CD8-positive, alpha-beta memory T cell (primary cell): ENCODE data around the gene DHX9. TPM values are rescaled to one million over a fixed set of nuclear protein-coding genes. Genes with fewer than 3 reads are reported as not detected.

Experiments used
- CTCF ChIA-PET: fragments of 350-600 bp; sonication (Branson Sonifier 250); formaldehyde crosslinking; loops from one replicate; lab custom pipeline; 2021; ENCODE audit warnings: antibody characterized with exemption; lab: Charles Lee
- POLR2A ChIA-PET: fragments of 350-600 bp; sonication (Branson Sonifier 250); formaldehyde crosslinking; loops from one replicate; lab custom pipeline; 2021; ENCODE audit warnings: antibody characterized with exemption; lab: Charles Lee
- DNase-seq, 5 donors: peaks; one replicate each; pipeline versions ENCODE4 v3.0.0 to v3.0.0-alpha.2; 2020 to 2022; ENCODE audit warnings: mixed read lengths in 1 of 5
- H3K27ac ChIP-seq: one replicate; pipeline ENCODE4 v1.7.0; 2013; ENCODE audit warnings: low read depth, mild to moderate bottlenecking, low read length, moderate library complexity
- H3K27me3 ChIP-seq: 2 replicates; pipeline ENCODE4 v1.7.0; 2013; ENCODE audit warnings: low read length, mild to moderate bottlenecking; ENCODE audit not compliant: insufficient read depth, poor library complexity, severe bottlenecking
- H3K36me3 ChIP-seq: 2 replicates; pipeline ENCODE4 v1.7.0; 2013; ENCODE audit warnings: mild to moderate bottlenecking, low read length, moderate library complexity; ENCODE audit not compliant: insufficient read depth
- H3K4me1 ChIP-seq: 2 replicates; pipeline ENCODE4 v1.7.0; 2013; ENCODE audit warnings: mild to moderate bottlenecking, low read length, moderate library complexity; ENCODE audit not compliant: insufficient read depth
- H3K4me3 ChIP-seq: 2 replicates; pipeline ENCODE4 v1.7.0; 2013; ENCODE audit warnings: mild to moderate bottlenecking, low read length
- H3K9me3 ChIP-seq: 2 replicates; pipeline ENCODE4 v1.7.0; 2013; ENCODE audit warnings: mild to moderate bottlenecking, low read length
- H3K27ac Mint-ChIP-seq, 8 donors: one replicate each; pipeline ENCODE4 v1.8.0; 2020 to 2021; ENCODE audit warnings: mixed read lengths in 8 of 8, mild to moderate bottlenecking in 6 of 8, inconsistent platforms in 3 of 8, moderate library complexity in 3 of 8
- H3K27me3 Mint-ChIP-seq, 2 donors: one replicate each; pipeline ENCODE4 v1.8.0; 2020 to 2021; ENCODE audit warnings: mixed read lengths in 2 of 2, mild to moderate bottlenecking in 1 of 2, moderate library complexity in 1 of 2
- H3K36me3 Mint-ChIP-seq, 3 donors: one replicate each; pipeline ENCODE4 v1.8.0; 2020 to 2021; ENCODE audit warnings: mixed read lengths in 3 of 3, inconsistent platforms in 1 of 3, mild to moderate bottlenecking in 1 of 3
- H3K4me1 Mint-ChIP-seq, 3 donors: one replicate each; pipeline ENCODE4 v1.8.0; 2020 to 2021; ENCODE audit warnings: mixed read lengths in 3 of 3, inconsistent platforms in 1 of 3, mild to moderate bottlenecking in 1 of 3
- H3K4me3 Mint-ChIP-seq, 7 donors: one replicate each; pipeline ENCODE4 v1.8.0; 2020 to 2021; ENCODE audit warnings: mixed read lengths in 7 of 7, mild to moderate bottlenecking in 6 of 7, moderate library complexity in 4 of 7, inconsistent platforms in 2 of 7
- H3K9me3 Mint-ChIP-seq, 5 donors: one replicate each; pipeline ENCODE4 v1.8.0; 2020 to 2022; ENCODE audit warnings: mixed read lengths in 5 of 5, mild to moderate bottlenecking in 3 of 5, moderate library complexity in 2 of 5, inconsistent platforms in 1 of 5
- polyA plus RNA-seq: library from polyadenylated mRNA; unstranded; fragments of 300-500 nt; fragmentation: Illumina TruSeq; gene quantifications from one replicate; pipeline ENCODE4 v1.2.3, GENCODE V29; 2021
- total RNA-seq, 2 experiments: library from RNA; stranded (reverse); gene quantifications; one replicate each; pipeline ENCODE4 v1.2.3, GENCODE V29; 2021

Gene DHX9
- total and polyA plus RNA-seq, 3 experiments from 2014 or later, result 115 to 353 (median 342) TPM

DNA sequence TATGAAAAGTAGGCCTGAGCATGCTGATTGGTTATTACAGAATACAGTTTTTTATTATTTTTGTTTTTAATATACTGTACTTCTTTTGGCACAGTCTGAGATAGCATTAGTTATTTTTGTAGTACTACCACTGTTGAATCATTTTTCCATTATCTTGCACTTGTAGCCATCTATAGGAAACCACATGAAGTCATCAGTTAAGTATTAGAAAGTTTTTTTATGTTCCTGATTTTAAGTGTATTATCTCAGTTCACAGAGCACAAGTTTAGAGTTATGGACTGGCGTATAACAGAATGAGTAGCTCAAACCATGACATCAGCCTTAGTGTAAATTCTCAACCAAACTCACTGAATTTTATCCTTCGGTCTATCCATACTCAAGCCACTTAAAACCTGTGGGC lies 22.8 kb downstream of the DHX9 start:
- Histone ChIP-seq H3K9me3 (no peaks in the 10 kb centered on the region), H3K27ac (no peak overlapping the region), H3K27me3 (no peaks in the 10 kb centered on the region), H3K4me1 (no peaks in the 10 kb centered on the region), H3K36me3 (peaks cover 88% of the 10 kb centered on the region), H3K4me3 (no peak overlapping the region)
- peaks cover 16 to 96% (median 33%) of the 10 kb centered on the region in 3 donors for H3K36me3 Mint-ChIP-seq
- no peak for DNase-seq
- H3K4me3 Mint-ChIP-seq, result no peak overlapping the region
- no peaks in the 10 kb centered on the region for H3K27me3 Mint-ChIP-seq
- H3K4me1 Mint-ChIP-seq, result peaks cover 10 to 40% (median 25%) of the 10 kb centered on the region in 3 donors
- POLR2A ChIA-PET, result no interaction called here
- H3K27ac Mint-ChIP-seq, result peak overlapping the region in 2 of 8 donors; percentile 33 to 71
- CTCF ChIA-PET, result interaction anchor here (1.2 kb wide), 1 partner anchor 265 kb away, joined by 3 read pairs; no protein-coding TSS in a partner anchor
- no peaks in the 10 kb centered on the region for H3K9me3 Mint-ChIP-seq

DNA sequence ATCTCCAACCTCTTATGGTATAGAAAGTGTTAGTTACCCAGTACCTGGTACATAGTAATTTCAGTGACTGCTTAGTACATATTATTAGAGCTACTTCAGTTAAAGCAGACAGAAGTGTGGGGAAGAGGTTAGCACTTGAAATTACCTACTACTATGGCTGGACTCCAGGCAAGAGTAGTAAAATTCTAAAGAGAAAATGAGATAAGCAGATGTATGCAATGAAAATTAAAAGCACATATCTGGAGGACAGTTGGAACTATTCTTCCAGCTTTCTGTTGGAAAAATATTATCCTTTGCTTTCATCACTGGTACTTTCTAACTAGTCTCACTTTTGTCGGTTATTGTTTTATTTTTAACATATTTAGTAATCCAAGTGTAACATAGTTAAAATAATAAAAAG lies 23.7 kb downstream of the DHX9 start:
- Mint-ChIP-seq H3K36me3 (peaks cover 14 to 96% (median 34%) of the 10 kb centered on the region in 3 donors), H3K27ac (peak overlapping the region in 3 of 8 donors; percentile 14 to 39 (median 26)), H3K4me1 (peaks cover 10 to 40% (median 25%) of the 10 kb centered on the region in 3 donors), H3K27me3 (no peaks in the 10 kb centered on the region), H3K9me3 (no peaks in the 10 kb centered on the region), H3K4me3 (no peak overlapping the region)
- no peak for DNase-seq
- Histone ChIP-seq H3K9me3 (no peaks in the 10 kb centered on the region), H3K36me3 (peaks cover 82% of the 10 kb centered on the region), H3K27me3 (no peaks in the 10 kb centered on the region), H3K27ac (no peak overlapping the region), H3K4me3 (no peak overlapping the region), H3K4me1 (no peaks in the 10 kb centered on the region)
- ChIA-PET CTCF (interaction anchor here (1.2 kb wide), 1 partner anchor 266 kb away, joined by 3 read pairs; no protein-coding TSS in a partner anchor), POLR2A (no interaction called here)

DNA sequence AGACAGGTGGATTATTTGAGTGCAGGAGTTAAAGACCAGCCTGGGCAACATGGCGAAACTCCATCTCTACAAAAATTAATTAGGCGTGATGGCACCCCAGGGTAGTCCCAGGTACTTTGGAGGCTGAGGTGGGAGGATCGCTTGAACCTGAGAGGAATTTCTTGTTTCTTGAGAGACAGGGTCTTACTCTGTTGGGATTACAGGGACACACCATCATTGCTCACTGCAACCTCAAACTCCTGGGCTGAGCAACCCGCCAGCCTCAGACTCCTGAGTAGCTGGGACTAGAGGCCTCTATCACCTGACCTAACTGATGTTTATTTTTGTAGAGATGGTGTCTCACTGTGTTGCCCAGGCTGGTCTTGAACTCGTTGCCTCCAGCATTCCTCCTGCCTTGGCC lies 24.8 kb downstream of the DHX9 start:
- Histone ChIP-seq H3K9me3 (no peaks in the 10 kb centered on the region), H3K36me3 (peaks cover 74% of the 10 kb centered on the region), H3K4me1 (no peaks in the 10 kb centered on the region), H3K27me3 (no peaks in the 10 kb centered on the region), H3K27ac (no peak overlapping the region), H3K4me3 (no peak overlapping the region)
- no peak for DNase-seq
- ChIA-PET CTCF (no interaction called here), POLR2A (no interaction called here)
- Mint-ChIP-seq H3K4me1 (peaks cover 7 to 36% (median 21%) of the 10 kb centered on the region in 3 donors), H3K27ac (peak overlapping the region in 2 of 8 donors; percentile 14 to 78), H3K27me3 (no peaks in the 10 kb centered on the region), H3K36me3 (peaks cover 7 to 94% (median 29%) of the 10 kb centered on the region in 3 donors), H3K4me3 (no peak overlapping the region), H3K9me3 (no peaks in the 10 kb centered on the region)

DNA sequence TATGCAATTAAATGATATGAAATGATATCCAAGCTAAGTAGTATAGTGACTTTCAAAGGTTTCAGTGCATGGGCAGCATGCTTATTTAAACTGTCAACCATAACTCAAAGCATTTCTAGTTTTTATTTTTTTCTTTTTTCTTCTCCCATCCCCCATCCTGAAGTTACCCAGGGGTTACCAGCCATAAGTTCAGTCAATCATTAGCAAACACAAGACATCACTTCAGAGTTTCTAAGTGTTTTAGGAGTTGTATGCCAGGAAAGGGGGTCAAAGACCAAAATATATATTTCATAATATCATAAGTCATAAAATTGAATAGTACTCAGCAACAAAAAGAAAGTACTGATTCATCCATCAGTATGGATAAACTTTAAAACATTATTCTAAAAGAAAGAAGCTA lies 28.7 kb downstream of the DHX9 start:
- Mint-ChIP-seq H3K4me1 (peaks cover 3 to 27% (median 8%) of the 10 kb centered on the region in 3 donors), H3K36me3 (peaks cover 0 to 91% (median 21%) of the 10 kb centered on the region in 3 donors), H3K27me3 (no peaks in the 10 kb centered on the region), H3K4me3 (no peak overlapping the region), H3K27ac (peak overlapping the region in 1 of 8 donors; percentile 47), H3K9me3 (no peaks in the 10 kb centered on the region)
- ChIA-PET CTCF (no interaction called here), POLR2A (no interaction called here)
- H3K4me1 ChIP-seq, result no peaks in the 10 kb centered on the region
- H3K9me3 ChIP-seq, result no peaks in the 10 kb centered on the region
- no peak for DNase-seq
- H3K27me3 ChIP-seq, result no peaks in the 10 kb centered on the region
- H3K27ac ChIP-seq, result no peak overlapping the region
- H3K36me3 ChIP-seq, result peaks cover 73% of the 10 kb centered on the region
- H3K4me3 ChIP-seq, result no peak overlapping the region

DNA sequence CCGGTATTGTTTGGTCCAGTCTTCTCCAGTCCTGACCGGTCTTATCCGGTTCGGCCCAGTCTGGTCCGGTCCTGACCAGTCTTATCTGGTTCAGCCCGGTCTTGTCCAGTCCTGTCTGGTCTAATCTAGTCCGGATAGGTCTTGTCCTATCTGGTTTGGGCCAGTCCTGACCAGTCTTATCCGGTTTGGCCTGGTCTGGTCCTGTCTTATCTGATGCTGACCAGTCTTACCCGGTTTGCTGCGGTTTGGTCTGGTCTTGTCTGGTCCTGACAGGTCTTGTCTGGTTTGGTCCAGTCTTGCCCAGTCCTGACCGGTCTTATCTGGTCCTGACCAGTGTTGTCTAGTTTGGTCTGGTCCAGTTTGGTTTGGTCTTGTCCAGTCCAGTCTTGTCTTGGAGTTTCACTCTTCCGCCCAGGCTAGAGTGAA lies 30.1 kb downstream of the DHX9 start:
- peak in 1 of 5 donors; percentile 8 for DNase-seq
- Mint-ChIP-seq H3K36me3 (peaks cover 7 to 94% (median 32%) of the 10 kb centered on the region in 3 donors), H3K27me3 (no peaks in the 10 kb centered on the region), H3K27ac (peak overlapping the region in 1 of 8 donors; percentile 17), H3K4me1 (peaks cover 8 to 26% (median 14%) of the 10 kb centered on the region in 3 donors), H3K4me3 (no peak overlapping the region), H3K9me3 (no peaks in the 10 kb centered on the region)
- Histone ChIP-seq H3K27ac (no peak overlapping the region), H3K4me1 (no peaks in the 10 kb centered on the region), H3K4me3 (no peak overlapping the region), H3K9me3 (no peaks in the 10 kb centered on the region), H3K27me3 (no peaks in the 10 kb centered on the region), H3K36me3 (peaks cover 79% of the 10 kb centered on the region)
- ChIA-PET POLR2A (no interaction called here), CTCF (no interaction called here)

DNA sequence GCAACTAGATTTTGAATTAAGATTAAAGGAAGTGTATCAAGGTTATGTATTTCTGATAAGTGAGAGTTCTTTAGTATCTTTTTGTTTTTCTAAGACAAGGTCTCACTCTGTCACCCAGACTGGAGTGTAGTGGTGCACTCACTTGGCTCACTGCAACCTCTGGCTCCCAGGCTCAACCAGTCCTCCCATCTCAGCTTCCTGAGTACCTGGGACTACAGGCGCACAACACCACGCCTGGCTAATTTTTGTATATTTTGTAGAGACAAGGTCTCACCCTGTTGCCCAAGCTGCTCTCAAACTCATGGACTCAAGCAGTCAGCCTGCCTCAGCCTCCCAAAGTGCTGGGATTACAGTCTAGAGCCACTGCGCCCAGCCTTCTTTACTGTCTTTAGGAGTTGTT lies 33.7 kb downstream of the DHX9 start:
- ChIA-PET CTCF (no interaction called here), POLR2A (no interaction called here)
- Mint-ChIP-seq H3K4me3 (no peak overlapping the region), H3K27ac (peak overlapping the region in 3 of 8 donors; percentile 24 to 57 (median 38)), H3K36me3 (peaks cover 10 to 93% (median 46%) of the 10 kb centered on the region in 3 donors), H3K4me1 (peaks cover 12 to 23% (median 15%) of the 10 kb centered on the region in 3 donors), H3K9me3 (no peaks in the 10 kb centered on the region), H3K27me3 (no peaks in the 10 kb centered on the region)
- no peaks in the 10 kb centered on the region for H3K4me1 ChIP-seq
- H3K4me3 ChIP-seq, result no peak overlapping the region
- H3K36me3 ChIP-seq, result peaks cover 86% of the 10 kb centered on the region
- no peaks in the 10 kb centered on the region for H3K27me3 ChIP-seq
- H3K9me3 ChIP-seq, result no peaks in the 10 kb centered on the region
- no peak for DNase-seq
- H3K27ac ChIP-seq, result no peak overlapping the region

DNA sequence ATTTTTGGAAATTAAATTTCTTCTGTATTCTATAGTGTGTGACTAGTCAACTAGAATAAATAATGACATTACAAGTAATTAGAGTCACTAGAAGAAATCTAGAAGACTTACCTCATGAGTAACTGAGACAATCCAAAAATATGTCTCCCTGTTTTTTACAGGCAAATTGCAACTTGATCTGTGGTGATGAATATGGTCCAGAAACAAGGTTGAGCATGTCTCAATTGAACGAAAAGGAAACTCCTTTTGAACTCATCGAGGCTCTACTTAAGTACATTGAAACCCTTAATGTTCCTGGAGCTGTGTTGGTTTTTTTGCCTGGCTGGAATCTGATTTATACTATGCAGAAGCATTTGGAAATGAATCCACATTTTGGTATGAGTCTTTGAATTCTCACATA lies 36.7 kb downstream of the DHX9 start:
- no peak overlapping the region for H3K4me3 ChIP-seq
- no peak for DNase-seq
- CTCF ChIA-PET, result no interaction called here
- H3K36me3 ChIP-seq, result peaks cover 92% of the 10 kb centered on the region
- H3K4me1 Mint-ChIP-seq, result peaks cover 12 to 19% (median 15%) of the 10 kb centered on the region in 3 donors
- POLR2A ChIA-PET, result no interaction called here
- H3K9me3 Mint-ChIP-seq, result no peaks in the 10 kb centered on the region
- H3K4me3 Mint-ChIP-seq, result no peak overlapping the region
- H3K27me3 ChIP-seq, result no peaks in the 10 kb centered on the region
- peak overlapping the region in 2 of 8 donors; percentile 17 to 48 for H3K27ac Mint-ChIP-seq
- no peak overlapping the region for H3K27ac ChIP-seq
- no peaks in the 10 kb centered on the region for H3K4me1 ChIP-seq
- H3K9me3 ChIP-seq, result no peaks in the 10 kb centered on the region
- no peaks in the 10 kb centered on the region for H3K27me3 Mint-ChIP-seq
- peaks cover 24 to 99% (median 55%) of the 10 kb centered on the region in 3 donors for H3K36me3 Mint-ChIP-seq

DNA sequence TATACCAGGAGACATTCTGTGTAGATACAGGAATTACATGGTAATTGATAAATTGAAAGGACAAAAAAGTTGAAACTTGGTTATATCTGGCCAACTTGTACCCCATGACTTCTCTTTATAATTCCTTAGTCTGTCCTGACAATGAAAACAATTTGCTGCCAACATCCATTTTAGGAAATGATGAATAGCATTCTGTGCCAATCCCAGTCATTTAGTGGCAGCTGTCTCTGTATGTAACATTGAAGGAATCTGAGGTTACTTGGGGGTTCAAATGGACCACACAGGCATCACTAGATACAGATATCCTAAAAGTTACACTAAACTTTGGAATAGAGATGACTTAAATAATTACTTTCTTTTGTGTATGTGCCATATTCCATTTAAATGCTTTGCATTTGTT lies 38.2 kb downstream of the DHX9 start:
- Mint-ChIP-seq H3K36me3 (peaks cover 31 to 99% (median 57%) of the 10 kb centered on the region in 3 donors), H3K27me3 (no peaks in the 10 kb centered on the region), H3K9me3 (no peaks in the 10 kb centered on the region), H3K4me1 (peaks cover 8 to 19% (median 11%) of the 10 kb centered on the region in 3 donors), H3K27ac (no peak overlapping the region), H3K4me3 (no peak overlapping the region)
- Histone ChIP-seq H3K27ac (no peak overlapping the region), H3K4me1 (no peaks in the 10 kb centered on the region), H3K4me3 (no peak overlapping the region), H3K9me3 (no peaks in the 10 kb centered on the region), H3K27me3 (no peaks in the 10 kb centered on the region), H3K36me3 (peaks cover 93% of the 10 kb centered on the region)
- DNase-seq, result no peak
- ChIA-PET CTCF (no interaction called here), POLR2A (no interaction called here)
